Lower leg skin (tissue), 3 donors: ENCODE results near the gene SCFD2.

Experiments used
- CTCF ChIP-seq, 3 donors: fragments of 450-650 bp; IDR thresholded peaks; one replicate each; pipeline ENCODE4 v1.5.1; 2016; ENCODE audit warnings: antibody characterized with exemption in 3 of 3, mild to moderate bottlenecking in 3 of 3, moderate library complexity in 2 of 3
- POLR2A ChIP-seq, 2 donors: fragments of 450-650 bp; IDR thresholded peaks; one replicate each; pipeline ENCODE4 v1.6.1; 2016 to 2017; ENCODE audit warnings: antibody characterized with exemption in 2 of 2, mild to moderate bottlenecking in 1 of 2, moderate library complexity in 1 of 2

GRCh38 chr4:53005808-53006207 lies 360.1 kb downstream of the SCFD2 start:
- TF ChIP-seq POLR2A (IDR thresholded peaks at IDR 0.05) (no peak), CTCF (IDR thresholded peaks at IDR 0.05) (no peak)
